Cardiac septum (tissue), 1 donor: ENCODE results near the gene FAM163A. TPM values are rescaled to one million over a fixed set of nuclear protein-coding genes. Genes with fewer than 3 reads are reported as not detected.

Experiments used
- DNase-seq: peaks from one replicate; pipeline ENCODE4 v3.0.0-alpha.2; 2020; ENCODE audit warnings: low spot score
- intact Hi-C: fragments of 100-400 bp; cut with DNase I; formaldehyde crosslinking; loops from one replicate; pipeline ENCODE4 v1.14.0; 2022
- total RNA-seq: library from RNA; stranded (reverse); fragmentation: NEBNext Ultra II Directional; extraction: Animal tissue kit (Norgen Biotek cat#: 25700); gene quantifications from one replicate; pipeline ENCODE4 v1.2.1, GENCODE V29; 2021
- donor health status: DM: no; HTN: no; CAD: no.

The FAM163A gene
- total RNA-seq, 1 donor from 2014 or later: 0.16 TPM

DNA sequence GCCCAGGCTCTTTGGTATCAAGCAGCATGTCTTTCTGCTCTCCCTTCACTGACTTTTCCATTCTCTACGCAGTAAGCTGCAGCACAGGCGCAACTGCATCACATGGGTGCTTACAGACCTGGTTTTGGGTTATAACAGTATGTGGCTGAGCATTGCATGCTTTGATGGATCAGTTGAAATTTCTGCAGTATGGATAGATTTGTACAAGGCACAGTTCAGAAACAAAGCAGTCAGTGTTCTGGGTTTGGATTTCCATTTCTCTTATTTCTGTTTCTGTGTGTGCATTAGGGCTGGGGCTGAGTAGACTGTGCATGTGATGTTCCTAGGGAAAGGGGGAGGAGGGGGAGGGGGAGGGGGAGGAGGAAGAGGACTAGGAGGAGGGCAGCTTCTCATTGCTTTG lies 4.5 kb downstream of the FAM163A start:
- DNase-seq: no peak
- intact Hi-C loops: no loop called here

DNA sequence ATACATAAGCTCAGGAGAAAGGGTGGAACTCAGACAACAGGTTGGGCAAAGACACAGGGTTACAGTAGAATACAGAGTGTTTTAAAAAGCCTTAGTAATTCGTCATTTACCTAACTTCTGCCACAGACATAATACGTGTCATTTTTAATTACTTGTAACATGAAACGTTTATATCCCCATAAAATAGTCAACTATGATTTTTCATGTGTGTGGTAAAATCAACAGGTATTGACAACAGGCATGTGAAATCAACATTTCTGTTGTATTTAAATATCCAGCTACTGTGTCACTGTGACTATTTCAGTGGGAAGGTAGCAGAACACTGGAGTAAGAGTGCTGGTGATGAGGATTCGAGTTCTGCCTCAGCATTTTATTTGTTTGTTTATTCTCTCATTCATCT lies 5.7 kb downstream of the FAM163A start:
- DNase-seq: no peak
- intact Hi-C loops: no loop called here

DNA sequence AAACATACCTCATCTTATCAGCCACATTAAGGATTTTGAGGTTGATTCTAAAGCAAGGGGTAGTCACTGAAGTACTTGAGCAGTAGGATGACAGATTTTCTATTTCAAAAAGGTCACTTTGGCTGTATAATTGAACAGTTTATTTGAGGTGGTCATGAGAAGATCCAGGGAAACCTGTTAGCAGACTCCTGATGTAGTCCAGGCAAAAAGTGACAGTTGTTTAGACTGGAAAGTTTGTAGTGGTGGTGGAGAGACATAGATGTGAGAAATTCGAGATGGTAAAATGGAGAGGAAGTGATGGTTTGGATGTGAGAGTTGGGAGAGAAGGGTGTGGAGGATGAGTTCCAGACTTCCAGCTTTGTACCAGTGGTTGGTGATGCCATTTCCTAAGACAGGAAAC lies 7.5 kb downstream of the FAM163A start:
- no peak for DNase-seq
- intact Hi-C loops: no loop called here

DNA sequence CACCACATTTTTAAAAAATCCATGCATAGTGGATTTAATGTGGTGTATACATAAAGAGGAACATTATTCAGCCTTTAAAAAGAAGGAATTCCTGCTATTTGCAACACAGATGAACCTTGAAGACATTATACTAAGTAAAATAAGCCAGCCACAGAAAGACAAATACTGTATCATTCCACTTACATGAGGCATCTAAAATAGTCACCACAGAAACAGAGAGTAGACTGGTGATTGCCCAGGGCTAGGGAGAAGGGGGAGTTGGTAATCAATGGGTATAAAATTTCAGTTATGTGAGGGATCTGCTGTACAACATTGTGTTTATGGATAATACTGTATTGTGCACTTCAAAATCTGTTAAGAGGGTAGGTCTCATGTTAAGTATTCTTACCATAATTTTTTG lies 10.0 kb downstream of the FAM163A start:
- intact Hi-C loops: no loop called here
- no peak for DNase-seq

DNA sequence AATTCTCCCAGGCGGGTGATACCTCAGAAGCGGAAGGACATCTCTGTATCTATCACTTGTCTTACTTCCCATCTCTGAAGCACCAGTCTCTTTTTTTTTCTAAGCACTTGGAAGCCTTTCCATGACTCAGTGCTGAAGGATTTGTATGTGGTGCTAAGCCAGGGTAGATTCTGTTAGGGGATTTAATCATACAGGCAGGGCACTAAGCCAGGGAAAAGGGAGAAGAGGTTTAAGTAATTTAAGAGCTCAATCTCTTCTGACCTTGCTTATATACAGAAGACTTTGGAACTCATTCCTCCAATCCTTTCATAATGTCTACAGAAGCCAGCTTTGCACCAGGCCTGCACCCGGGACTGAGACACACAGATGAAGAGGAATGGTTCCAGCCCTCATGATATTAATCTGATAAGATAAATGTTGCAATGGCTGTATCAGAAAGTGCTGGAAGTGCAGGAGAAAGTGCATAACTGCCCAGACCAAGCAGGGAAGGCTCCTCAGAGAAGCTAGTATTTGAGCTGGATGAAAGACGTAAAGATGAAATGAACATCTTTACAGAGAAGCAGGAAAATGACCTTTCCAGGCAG lies 11.0 kb downstream of the FAM163A start:
- DNase-seq: no peak
- intact Hi-C loops: no loop called here

DNA sequence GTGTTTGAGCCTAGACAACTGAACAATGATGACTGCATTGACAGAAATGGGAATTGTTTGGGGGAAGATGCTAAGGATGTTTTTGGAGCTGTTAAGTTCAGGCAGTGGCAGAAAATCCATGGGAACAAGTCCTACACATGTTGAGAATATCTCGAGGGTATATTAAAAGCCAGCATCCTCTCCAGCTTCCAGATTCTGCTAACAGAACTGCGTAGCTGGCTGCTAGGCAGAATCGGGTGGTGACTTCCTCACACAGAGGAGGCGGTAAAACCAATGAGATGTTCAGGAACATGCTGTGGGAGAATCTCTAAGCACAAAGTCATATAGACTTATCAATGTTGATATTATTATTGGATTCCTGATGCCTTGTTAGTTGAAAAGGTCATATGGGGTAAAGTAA lies 14.8 kb downstream of the FAM163A start:
- intact Hi-C loops: no loop called here
- no peak for DNase-seq

DNA sequence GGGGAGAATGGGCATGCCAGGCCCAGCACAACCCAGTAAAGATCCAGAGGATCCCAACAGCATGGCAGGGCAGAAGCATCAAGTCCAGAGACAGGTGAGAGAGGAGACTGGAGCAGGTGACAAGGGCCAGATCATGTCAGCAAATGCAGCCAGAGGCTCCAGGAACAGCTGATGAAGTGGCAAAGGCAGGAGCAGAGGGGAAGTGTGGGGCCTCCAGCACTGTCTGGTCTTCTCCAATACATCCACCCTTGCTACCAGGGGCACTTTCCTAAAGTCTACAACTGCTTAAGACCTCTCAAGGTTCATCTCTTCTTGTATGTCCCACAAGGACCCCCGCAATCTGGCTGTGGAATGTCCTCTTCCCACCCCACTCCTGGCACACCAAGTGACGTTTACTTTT lies 17.4 kb downstream of the FAM163A start:
- DNase-seq: no peak
- intact Hi-C loops: no loop called here

DNA sequence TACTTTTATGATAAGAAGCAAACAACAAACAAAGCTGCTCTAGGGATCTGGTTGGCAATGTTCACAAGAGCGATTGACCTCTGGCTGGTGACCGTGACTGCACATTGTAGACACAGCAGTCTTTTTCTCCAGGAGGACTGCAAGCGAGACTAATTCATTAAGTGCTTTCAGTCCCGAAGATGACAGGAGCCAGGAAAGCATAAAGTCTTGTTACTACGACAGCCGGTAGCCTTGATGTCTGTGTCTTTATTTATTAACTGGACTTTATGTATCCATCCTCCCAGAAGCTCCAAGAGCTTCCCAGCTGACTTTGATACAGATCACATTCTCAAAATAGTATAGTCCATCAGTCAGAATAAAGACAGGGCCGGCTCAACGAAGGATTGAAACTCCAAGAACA lies 18.2 kb downstream of the FAM163A start:
- intact Hi-C loops: no loop called here
- no peak for DNase-seq

DNA sequence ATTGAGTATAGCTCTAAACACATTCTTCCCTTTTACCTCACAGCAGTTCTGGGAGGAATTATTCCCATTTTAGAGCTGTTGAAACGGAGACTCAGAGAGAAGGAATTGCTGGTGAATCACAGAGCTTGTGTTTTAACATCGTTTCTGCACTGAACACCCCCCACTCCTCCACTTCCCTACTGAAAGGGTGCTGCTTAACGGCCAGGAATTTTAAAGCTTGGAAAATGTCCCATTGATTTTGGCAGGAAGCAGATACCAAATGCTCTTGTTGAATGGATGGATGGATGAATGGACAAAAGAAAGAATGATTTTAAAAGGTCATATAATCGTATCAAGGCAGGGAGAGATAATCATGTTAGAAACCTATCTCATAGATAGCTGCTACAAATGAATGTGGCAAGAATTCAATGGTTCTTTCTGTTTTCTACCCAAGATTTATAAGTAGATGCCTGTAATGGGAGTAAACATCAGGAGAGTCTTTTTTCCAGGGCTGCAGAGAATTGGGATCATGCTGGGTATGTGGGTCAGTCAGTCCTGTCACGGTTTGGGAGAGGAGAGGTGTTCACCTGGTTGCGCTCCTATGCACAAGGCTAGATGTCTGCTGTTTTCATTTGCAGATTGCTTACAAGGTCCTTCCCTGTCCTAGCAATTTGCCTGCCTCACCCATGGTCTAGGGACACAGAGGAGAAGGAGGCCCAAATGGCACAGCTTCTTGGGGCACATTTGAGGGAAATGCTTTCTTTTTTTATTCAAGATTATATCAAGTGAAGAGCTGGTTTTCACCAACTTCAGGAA lies 19.0 kb downstream of the FAM163A start:
- intact Hi-C loops: no loop called here
- DNase-seq: no peak

DNA sequence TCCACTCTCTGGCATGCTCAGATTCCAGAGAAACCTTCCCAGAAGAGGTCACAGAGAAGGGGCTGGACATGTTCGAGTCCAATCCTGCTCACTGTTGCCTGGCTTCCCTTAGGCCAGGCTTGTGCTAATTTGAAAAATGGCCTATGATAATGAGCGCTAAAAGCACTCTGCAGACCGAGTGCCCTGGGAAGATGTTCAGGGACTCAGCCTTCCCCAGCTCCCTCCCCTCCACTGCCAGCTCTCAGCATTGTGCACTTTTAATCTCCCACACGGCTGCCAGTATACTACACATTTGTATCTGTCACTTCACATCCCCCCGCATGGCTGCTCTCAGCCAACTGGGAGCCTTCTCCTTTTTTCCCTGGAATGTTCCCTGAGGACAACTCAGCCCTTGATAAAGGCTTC lies 24.1 kb downstream of the FAM163A start:
- no peak for DNase-seq
- intact Hi-C loops: no loop called here

DNA sequence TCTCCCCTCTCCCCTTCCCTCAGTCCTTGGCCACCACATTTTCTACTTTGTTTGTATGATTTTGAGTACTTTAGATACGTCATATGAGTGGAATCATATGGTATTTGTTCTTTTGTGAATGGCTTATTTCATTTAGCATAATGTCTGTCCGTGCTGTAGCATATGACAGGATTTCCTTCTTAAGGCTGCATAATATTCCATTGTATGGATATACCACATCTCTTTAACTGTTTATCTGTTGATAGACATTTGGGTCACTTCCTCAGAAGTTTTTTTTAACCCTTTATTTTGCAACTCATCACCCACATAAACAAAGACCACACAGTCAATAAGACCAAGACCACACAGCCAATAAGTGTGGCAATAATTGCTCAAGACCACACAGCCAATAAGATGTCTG lies 24.9 kb downstream of the FAM163A start:
- intact Hi-C loops: no loop called here
- DNase-seq: no peak

DNA sequence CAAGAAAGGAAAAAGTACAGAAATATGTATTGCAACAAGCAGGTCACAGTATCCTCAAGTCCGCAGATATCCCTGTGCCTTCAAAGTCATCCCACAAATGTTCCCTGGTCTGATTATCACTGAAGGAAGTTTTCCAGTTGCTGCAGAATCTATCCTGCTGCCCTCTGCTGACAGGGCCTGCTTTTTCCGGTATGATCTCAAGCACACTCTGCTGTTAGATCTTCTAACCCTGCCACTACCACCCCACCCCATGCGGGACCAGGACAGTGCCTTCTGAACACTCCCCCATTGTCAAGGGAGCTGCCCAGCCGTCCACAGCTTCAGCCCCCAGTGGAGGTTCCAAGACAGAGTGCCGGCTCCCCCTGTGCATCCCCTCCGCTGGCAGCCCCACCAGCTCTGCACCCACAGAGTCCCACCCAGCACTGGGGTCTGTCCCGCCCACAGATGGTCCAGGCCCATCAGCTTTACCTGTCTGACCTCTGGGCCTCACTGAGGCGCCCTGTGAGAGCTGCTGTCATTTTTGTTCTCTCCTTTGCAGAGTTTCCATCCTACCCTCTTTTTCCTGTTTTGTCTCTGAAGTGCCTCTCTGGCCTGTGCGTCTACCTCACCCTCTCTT lies 27.9 kb downstream of the FAM163A start:
- DNase-seq: no peak
- intact Hi-C loops: no loop called here

DNA sequence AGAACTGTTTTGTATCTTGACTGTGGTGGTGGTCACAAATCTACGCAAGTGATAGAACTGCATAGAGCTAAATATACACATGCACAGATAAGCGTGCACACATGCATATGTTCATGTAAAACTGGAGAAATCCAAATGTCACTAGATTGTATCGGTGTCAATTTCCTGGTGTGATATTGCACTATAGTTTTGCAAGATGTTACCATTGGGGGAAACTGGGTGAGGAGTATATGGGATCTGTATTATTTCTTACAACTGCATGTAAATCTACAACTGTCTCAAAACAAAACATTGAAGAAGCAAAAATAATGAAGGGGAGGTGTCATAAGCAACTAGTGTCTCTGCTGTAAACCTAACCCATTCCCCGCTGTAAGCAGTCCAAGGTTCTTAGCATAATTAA lies 30.2 kb downstream of the FAM163A start:
- DNase-seq: no peak
- intact Hi-C loops: no loop called here

DNA sequence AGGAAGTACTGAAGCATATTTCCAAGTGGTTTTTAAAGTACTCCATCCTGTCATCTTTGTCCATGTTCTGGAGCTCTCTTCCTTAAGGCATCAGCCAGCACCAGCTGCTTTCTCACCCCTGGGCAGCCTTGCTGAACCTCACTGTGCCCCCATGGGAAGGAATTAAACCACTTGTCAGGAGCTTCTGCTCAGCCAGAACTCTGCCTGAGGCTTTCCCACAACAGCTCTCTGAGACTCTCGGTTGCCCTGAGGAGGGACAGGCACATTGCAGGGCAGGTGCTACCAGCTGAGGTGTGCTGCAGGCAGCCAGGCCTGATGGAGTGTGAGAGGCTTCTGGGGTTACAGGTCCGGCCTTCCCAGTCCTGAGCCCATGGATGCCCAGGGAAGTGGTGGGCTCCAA lies 30.9 kb downstream of the FAM163A start:
- intact Hi-C loops: no loop called here
- DNase-seq: no peak

DNA sequence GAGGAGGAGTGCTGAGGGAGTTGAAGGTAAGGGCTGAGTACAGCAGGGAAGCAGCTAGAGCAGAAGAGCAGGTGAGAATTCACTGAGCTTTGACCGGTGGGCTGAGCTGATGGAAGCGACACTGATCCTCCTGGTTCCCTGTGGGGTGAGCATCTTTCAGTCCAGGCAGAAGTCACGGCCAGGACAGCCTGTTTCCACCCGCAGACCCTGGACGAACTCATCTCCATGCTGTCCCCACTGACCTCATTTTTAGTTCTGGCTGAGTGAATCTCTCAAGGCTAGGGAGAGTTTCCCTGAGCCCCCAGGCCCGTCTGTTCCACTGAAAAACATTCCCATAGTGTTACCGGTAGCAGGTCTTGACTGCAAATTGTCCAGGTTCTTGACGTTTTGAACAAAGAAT lies 31.5 kb downstream of the FAM163A start:
- DNase-seq: no peak
- intact Hi-C loops: no loop called here

DNA sequence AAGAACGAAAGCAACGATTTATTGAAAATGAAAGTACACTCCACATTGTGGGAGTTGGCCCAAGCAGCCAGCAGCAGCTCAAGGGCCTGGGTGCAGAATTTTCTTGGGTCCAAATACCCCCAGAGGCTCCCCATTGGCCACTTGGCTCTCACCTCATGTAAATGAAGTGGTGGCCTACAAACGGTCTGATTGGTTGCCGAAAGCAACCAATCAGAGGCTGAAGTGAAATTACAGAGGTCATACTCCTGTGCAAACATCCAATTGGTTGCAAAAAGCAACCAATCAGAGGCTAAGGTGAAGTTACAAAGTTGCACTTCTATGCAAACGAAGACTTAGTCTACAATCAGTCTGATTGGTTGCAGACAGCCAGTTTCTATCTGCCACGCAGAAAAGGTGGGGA lies 31.9 kb downstream of the FAM163A start:
- intact Hi-C loops: no loop called here
- no peak for DNase-seq

DNA sequence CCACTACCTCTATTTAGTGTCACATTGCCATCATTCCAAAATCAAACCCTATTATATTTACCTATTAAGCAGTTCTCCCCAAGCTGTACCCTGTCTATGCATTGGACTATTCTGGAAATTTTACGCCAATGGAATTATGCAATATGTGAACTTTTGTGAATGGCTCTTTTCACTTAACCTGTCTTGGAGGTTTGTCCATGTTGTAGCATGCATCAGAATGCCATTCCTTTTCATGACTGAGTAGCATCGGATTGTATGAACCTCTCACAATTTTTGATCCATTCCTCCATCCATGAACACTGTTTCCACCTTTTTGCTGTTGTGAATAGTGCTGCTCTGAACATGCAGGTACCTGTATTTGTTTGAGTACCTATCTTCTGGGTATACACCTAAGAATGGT lies 33.7 kb downstream of the FAM163A start:
- intact Hi-C loops: no loop called here
- DNase-seq: no peak

DNA sequence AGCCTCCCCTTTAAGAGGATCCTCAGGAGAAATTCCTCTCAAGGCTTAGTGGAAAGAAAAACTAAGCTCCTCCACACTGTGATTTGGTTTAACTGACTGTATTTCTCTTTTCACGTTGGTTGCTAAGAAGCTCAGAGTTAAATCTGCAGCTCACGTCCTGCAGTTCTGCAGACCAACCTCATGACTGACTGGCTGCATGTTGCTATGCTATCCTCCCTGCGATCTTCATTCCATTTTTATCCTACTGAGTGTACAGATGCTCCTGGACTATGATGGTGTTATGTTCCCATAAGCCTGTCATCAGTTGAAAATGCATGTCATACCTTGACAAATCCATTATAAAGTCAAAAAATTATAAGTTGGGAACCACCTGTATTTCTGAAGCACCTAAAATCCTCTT lies 34.6 kb downstream of the FAM163A start:
- DNase-seq: no peak
- intact Hi-C loops: no loop called here

DNA sequence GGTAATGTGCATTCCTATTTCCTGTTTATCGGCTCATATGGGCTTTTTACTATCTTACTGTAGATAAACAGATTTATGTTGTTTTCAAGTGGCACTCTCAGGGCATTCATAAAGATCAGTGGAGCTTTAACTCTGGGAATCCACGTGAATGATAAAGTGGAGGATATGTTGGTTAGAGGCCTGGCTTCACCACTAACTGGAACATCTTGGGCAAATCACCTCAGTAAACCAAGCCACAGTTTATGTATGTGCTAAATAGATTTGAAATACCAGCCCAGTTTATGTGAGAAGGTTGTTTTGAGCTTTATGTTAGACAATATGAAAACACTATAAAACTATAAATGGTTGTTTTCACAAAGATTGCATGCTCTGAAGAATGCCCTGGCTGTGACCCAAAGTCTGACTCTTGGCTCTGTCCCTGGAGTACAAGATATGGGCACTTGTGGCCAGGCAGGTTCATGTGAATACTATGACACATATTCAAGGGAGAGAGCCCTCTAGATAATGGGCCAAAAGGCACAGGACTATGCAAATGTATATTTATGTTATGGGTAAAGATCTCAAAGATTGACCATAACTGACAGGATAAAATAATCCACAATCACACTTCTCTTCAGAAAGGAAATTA lies 36.7 kb downstream of the FAM163A start:
- intact Hi-C loops: no loop called here
- DNase-seq: no peak

DNA sequence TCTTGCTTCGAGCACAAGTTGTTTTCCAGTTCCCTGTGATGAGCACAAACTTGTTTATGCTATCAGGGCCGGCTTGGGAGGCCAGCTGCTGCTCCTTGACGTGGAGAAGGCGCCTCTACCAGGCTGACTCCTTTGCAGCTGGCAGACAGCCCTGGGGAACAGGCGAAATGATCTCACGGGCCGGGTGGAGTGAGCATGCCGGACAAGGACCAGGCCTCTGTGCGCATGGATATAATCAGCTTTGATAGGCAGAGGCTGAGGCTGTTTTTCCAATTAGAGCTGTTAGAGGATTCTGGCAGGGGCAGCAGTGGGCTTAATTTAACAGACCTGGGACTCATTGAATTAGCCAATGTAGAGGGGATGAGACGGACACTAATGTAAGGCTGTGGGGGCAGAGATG lies 38.9 kb downstream of the FAM163A start:
- intact Hi-C loops: no loop called here
- DNase-seq: no peak

DNA sequence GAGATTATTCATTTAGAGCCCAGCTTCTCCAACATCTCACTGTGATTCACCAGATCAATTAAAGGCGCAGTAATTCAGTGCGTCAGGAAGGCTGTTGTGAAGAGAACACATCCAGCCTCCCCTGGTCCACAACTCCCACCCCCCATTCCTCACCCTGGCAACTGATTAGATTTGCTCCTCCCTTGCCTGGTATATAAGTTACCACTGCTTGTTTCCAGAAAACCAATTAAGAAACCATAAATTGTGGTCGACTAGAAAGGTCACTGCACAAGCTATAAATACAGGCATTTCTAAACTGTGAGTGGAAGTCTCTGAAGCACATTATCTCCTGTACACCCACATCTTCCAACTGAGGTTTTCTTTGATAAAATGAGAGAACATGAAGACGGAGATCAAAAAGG lies 41.9 kb downstream of the FAM163A start:
- no peak for DNase-seq
- intact Hi-C loops: no loop called here
